Gastroesophageal sphincter (tissue), 3 donors: ENCODE results near the gene CYP27A1.
"Not testable (repeated sequence)": the region's sequence is repeated elsewhere in the genome, so short reads cannot be mapped to it uniquely, and the experiment has no call there.

Source experiments
- CTCF ChIP-seq, 4 experiments: fragments of 200-600 bp in 2 of 4; fragments of 450-650 bp in 2 of 4; sonication (generic) in 1 of 4; IDR thresholded peaks; one replicate each; pipeline ENCODE4 v1.5.1; 2017 to 2019; ENCODE audit warnings: antibody characterized with exemption in 4 of 4, mild to moderate bottlenecking in 2 of 4, moderate library complexity in 2 of 4
- POLR2A ChIP-seq, 2 donors: fragments of 450-650 bp; IDR thresholded peaks; one replicate each; pipeline ENCODE4 v1.6.1; 2017; ENCODE audit warnings: antibody characterized with exemption in 2 of 2, mild to moderate bottlenecking in 2 of 2, moderate library complexity in 1 of 2
- POLR2AphosphoS5 ChIP-seq: sonication (generic); formaldehyde crosslinking; IDR thresholded peaks from one replicate; pipeline ENCODE4 v1.6.1; 2017; ENCODE audit warnings: antibody characterized with exemption

DNA sequence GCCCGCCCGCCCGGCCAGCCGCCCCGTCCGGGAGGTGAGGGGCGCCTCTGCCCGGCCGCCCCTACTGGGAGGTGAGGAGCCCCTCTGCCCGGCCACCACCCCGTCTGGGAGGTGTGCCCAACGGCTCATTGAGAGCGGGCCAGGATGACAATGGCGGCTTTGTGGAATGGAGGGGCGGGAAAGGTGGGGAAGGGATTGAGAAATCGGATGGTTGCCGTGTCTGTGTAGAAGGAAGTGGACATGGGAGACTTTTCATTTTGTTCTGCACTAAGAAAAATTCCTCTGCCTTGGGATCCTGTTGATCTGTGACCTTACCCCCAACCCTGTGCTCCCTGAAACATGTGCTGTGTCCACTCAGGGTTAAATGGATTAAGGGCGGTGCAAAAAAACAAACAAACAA is 65.0 kb downstream of the CYP27A1 start:
- not testable (repeated sequence) for TF ChIP-seq POLR2AphosphoS5; CTCF (IDR thresholded peaks at IDR 0.05); POLR2A (IDR thresholded peaks at IDR 0.05)
